ENCODE data around the gene TRPM7.
"Not testable (repeated sequence)": the region's sequence is repeated elsewhere in the genome, so short reads cannot be mapped to it uniquely, and the experiment has no call there.

The TRPM7 gene

GRCh38 chr15:50686469-50687301 lies at the start of gene TRPM7:
TSS of gene TRPM7 (minus strand) at chr15:50686797. CDS start at chr15:50686533, 264 bp downstream.
- DNase-seq (ENCODE audit: low read depth in 2 of 2): peak; percentile 78 to 88

GRCh38 chr15:50735156-50735555 lies 48.6 kb upstream of the TRPM7 start:
- DNase-seq (ENCODE audit: low read depth in 2 of 2): no peak

- DNase-seq (ENCODE audit: low read depth in 2 of 2): no peak
Measured at GRCh38 chr15:50726315-50726714, 39.7 kb upstream of the TRPM7 start.

- no peak for DNase-seq (ENCODE audit: low read depth in 2 of 2)
Measured at GRCh38 chr15:50718700-50719125, 32.1 kb upstream of the TRPM7 start.

- no peak for DNase-seq (ENCODE audit: low read depth in 2 of 2)
Measured at GRCh38 chr15:50712018-50712417, 25.4 kb upstream of the TRPM7 start.

GRCh38 chr15:50710585-50710984 lies 24.0 kb upstream of the TRPM7 start:
- DNase-seq (ENCODE audit: low read depth in 2 of 2): no peak

GRCh38 chr15:50707878-50708427 lies 21.4 kb upstream of the TRPM7 start:
- DNase-seq (ENCODE audit: low read depth in 2 of 2): no peak

GRCh38 chr15:50702762-50703334 lies 16.3 kb upstream of the TRPM7 start:
- DNase-seq (ENCODE audit: low read depth in 2 of 2): no peak

GRCh38 chr15:50698101-50698500 lies 11.5 kb upstream of the TRPM7 start:
- DNase-seq (ENCODE audit: low read depth in 2 of 2): no peak

- no peak for DNase-seq (ENCODE audit: low read depth in 2 of 2)
Measured at GRCh38 chr15:50697109-50697797, 10.7 kb upstream of the TRPM7 start.

- not testable (repeated sequence) for DNase-seq (ENCODE audit: low read depth in 2 of 2)
Measured at GRCh38 chr15:50694634-50695165, 8.1 kb upstream of the TRPM7 start.

- no peak for DNase-seq (ENCODE audit: low read depth in 2 of 2)
Measured at GRCh38 chr15:50687302-50687902, 805 bp upstream of the TRPM7 start.

GRCh38 chr15:50685976-50686468 lies 575 bp downstream of the TRPM7 start:
- peak; percentile 65 to 71 for DNase-seq (ENCODE audit: low read depth in 2 of 2)

- no peak for DNase-seq (ENCODE audit: low read depth in 2 of 2)
Measured at GRCh38 chr15:50685191-50685975, 1.2 kb downstream of the TRPM7 start.

- DNase-seq (ENCODE audit: low read depth in 2 of 2): no peak
Measured at GRCh38 chr15:50681467-50681866, 5.1 kb downstream of the TRPM7 start.

- DNase-seq (ENCODE audit: low read depth in 2 of 2): no peak
Measured at GRCh38 chr15:50676799-50677483, 9.7 kb downstream of the TRPM7 start.

GRCh38 chr15:50675535-50676144 lies 11.0 kb downstream of the TRPM7 start:
- no peak for DNase-seq (ENCODE audit: low read depth in 2 of 2)

- DNase-seq (ENCODE audit: low read depth in 2 of 2): no peak
Measured at GRCh38 chr15:50670115-50670514, 16.5 kb downstream of the TRPM7 start.

GRCh38 chr15:50669611-50670010 lies 17.0 kb downstream of the TRPM7 start:
- no peak for DNase-seq (ENCODE audit: low read depth in 2 of 2)

GRCh38 chr15:50665938-50666337 lies 20.7 kb downstream of the TRPM7 start:
- no peak for DNase-seq (ENCODE audit: low read depth in 2 of 2)

Measured in stimulated activated CD8-positive, alpha-beta memory T cell treated with anti-CD3 and anti-CD28 coated beads, Interleukin-7, amount 100 ng/mL, for 4 hours (primary cell).